Upper lobe of left lung (tissue), 6 donors: Measurements from ENCODE around the gene MAD1L1. TPM values are rescaled to one million over a fixed set of nuclear protein-coding genes. Genes with fewer than 3 reads are reported as not detected.
A peak's percentile ranks its signal among the peaks of the same experiment; 100 is the strongest.

Experiments
- ATAC-seq, 2 donors: fragments of 200-7000 bp; cut with Tn5 transposase; one replicate each; pipeline ENCODE4 v1.9.1; 2022; ENCODE audit warnings: mild to moderate bottlenecking in 2 of 2, moderate library complexity in 2 of 2; ENCODE audit not compliant: low FRiP score in 2 of 2
- DNase-seq, 2 donors: peaks; one replicate each; pipeline ENCODE4 v3.0.0-alpha.2; 2019 to 2020
- H3K27ac ChIP-seq, 4 donors: fragments of 200-600 bp; sonication (generic); one replicate each; pipeline ENCODE4 v1.5.1; 2016 to 2019
- H3K27me3 ChIP-seq, 4 donors: fragments of 200-600 bp; sonication (generic); one replicate each; pipeline ENCODE4 v1.5.1; 2017 to 2019
- H3K36me3 ChIP-seq, 4 donors: fragments of 200-600 bp; sonication (generic); one replicate each; pipeline ENCODE4 v1.5.1; 2016 to 2019
- H3K4me1 ChIP-seq, 4 donors: fragments of 200-600 bp; sonication (generic); one replicate each; pipeline ENCODE4 v1.5.1; 2018 to 2019
- H3K4me3 ChIP-seq, 4 donors: fragments of 200-600 bp; sonication (generic); one replicate each; pipeline ENCODE4 v1.5.1; 2017 to 2019; ENCODE audit warnings: mild to moderate bottlenecking in 2 of 4, moderate library complexity in 1 of 4
- H3K9me3 ChIP-seq, 4 donors: fragments of 200-600 bp; sonication (generic); one replicate each; pipeline ENCODE4 v1.5.1; 2018 to 2019
- EP300 ChIP-seq, 4 donors: sonication (generic); formaldehyde crosslinking; IDR thresholded peaks; one replicate each; pipeline ENCODE4 v1.5.1; 2017; ENCODE audit warnings: antibody characterized with exemption in 4 of 4, control low read depth in 2 of 4
- POLR2A ChIP-seq, 4 donors: fragments of 450-650 bp; IDR thresholded peaks; one replicate each; pipeline ENCODE4 v1.5.1; 2016 to 2017; ENCODE audit warnings: antibody characterized with exemption in 4 of 4, mild to moderate bottlenecking in 2 of 4
- POLR2AphosphoS5 ChIP-seq, 2 donors: sonication (generic); formaldehyde crosslinking; IDR thresholded peaks; one replicate each; pipeline ENCODE4 v1.5.1; 2017; ENCODE audit warnings: antibody characterized with exemption in 2 of 2
- WGBS, 2 donors: methylation state at CpG; one replicate each; pipeline ENCODE4 v1.1.5; 2017 to 2018; 5-methylcytosine and 5-hydroxymethylcytosine counted together
- total RNA-seq, 6 donors: library from RNA; depleted of rRNA in 4 of 6; stranded (reverse); fragments of >200 nt in 4 of 6; gene quantifications; one replicate each; pipeline versions ENCODE4 v1.1.0 to v1.2.1, GENCODE V29; 2016 to 2021
- TF ChIP-seq, protein P1 (sequence below), 6 experiments: fragments of 450-650 bp in 4 of 6; fragments of 200-600 bp in 2 of 6; sonication (generic) in 2 of 6; IDR thresholded peaks; one replicate each; pipeline ENCODE4 v1.5.1; 2016 to 2019; ENCODE audit warnings: antibody characterized with exemption in 6 of 6
- donor health status: DM: no; HTN: no; CAD: no; lungs with moderate emphysema.
- donor health status: DM: no; HTN: yes; CAD: no; lungs with severe emphysema.

The MAD1L1 gene
- total RNA-seq, 6 donors from 2014 or later: 40.6 to 364 (median 65.6) TPM

DNA sequence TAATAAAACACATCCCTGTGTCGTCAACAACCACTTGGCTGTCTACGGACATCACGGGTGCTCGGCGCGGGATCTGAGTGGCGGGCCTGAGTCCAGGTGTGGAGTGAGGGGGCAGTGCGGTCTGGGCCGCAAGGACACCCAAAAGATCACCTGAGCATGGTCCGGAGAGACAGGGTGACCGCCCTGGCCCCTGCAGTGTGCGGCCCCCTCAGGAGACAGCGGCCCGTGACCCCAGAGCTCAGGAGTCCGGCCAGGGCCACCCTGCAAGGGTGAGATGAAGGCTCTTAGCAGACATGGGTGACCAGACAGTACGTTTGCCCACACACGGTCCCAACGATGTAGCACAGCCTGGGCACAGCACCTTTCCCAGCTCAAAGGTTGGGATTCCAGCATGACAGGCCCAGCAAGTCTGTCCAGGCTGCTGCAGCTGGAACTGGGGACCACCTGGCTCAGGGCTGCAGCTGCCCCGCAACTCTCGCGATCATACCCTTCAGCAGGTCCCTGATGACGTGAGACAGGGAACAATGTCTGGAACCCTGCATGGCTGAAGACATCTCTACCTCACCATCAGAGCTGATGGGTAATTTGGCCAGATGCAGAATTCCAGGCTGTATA lies 324.9 kb downstream of the MAD1L1 start:
- WGBS, 2 donors: 94 to 96% methylated on average over 14 to 22 of the region's 22 CpGs
- Histone ChIP-seq H3K27ac (no peak overlapping the region), H3K27me3 (no peaks in the 10 kb centered on the region), H3K4me1 (no peaks in the 10 kb centered on the region), H3K36me3 (peaks cover 0 to 3% (median 0%) of the 10 kb centered on the region in 4 donors), H3K9me3 (no peaks in the 10 kb centered on the region), H3K4me3 (no peak overlapping the region)
- DNase-seq (peak in 1 of 2 donors; percentile 65), ATAC-seq (peak in 1 of 2 donors; percentile 28)
- TF ChIP-seq POLR2AphosphoS5 (IDR thresholded peaks at IDR 0.05): no peak
- TF ChIP-seq, protein P1, sequence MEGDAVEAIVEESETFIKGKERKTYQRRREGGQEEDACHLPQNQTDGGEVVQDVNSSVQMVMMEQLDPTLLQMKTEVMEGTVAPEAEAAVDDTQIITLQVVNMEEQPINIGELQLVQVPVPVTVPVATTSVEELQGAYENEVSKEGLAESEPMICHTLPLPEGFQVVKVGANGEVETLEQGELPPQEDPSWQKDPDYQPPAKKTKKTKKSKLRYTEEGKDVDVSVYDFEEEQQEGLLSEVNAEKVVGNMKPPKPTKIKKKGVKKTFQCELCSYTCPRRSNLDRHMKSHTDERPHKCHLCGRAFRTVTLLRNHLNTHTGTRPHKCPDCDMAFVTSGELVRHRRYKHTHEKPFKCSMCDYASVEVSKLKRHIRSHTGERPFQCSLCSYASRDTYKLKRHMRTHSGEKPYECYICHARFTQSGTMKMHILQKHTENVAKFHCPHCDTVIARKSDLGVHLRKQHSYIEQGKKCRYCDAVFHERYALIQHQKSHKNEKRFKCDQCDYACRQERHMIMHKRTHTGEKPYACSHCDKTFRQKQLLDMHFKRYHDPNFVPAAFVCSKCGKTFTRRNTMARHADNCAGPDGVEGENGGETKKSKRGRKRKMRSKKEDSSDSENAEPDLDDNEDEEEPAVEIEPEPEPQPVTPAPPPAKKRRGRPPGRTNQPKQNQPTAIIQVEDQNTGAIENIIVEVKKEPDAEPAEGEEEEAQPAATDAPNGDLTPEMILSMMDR (IDR thresholded peaks at IDR 0.05): no peak
- no peak for TF ChIP-seq POLR2A (IDR thresholded peaks at IDR 0.05)
- TF ChIP-seq EP300 (IDR thresholded peaks at IDR 0.05): no peak

GRCh38 chr7:1906988-1907745 lies 325.6 kb downstream of the MAD1L1 start:
- peak in 1 of 2 donors; percentile 21 for ATAC-seq
- no peak for TF ChIP-seq EP300 (IDR thresholded peaks at IDR 0.05)
- TF ChIP-seq, protein P1 (IDR thresholded peaks at IDR 0.05): no peak
- no peak for TF ChIP-seq POLR2AphosphoS5 (IDR thresholded peaks at IDR 0.05)
- no peak for TF ChIP-seq POLR2A (IDR thresholded peaks at IDR 0.05)
- Histone ChIP-seq H3K27ac (no peak overlapping the region), H3K36me3 (peaks cover 0 to 3% (median 0%) of the 10 kb centered on the region in 4 donors), H3K27me3 (no peaks in the 10 kb centered on the region), H3K4me1 (no peaks in the 10 kb centered on the region), H3K9me3 (no peaks in the 10 kb centered on the region), H3K4me3 (no peak overlapping the region)
- DNase-seq: peak in 1 of 2 donors; percentile 57
- WGBS, 2 donors: 93 to 94% methylated on average over 19 to 24 of the region's 25 CpGs

GRCh38 chr7:1906087-1906830 lies 326.5 kb downstream of the MAD1L1 start:
- 95 to 99% methylated on average over 7 to 25 of the region's 25 CpGs for WGBS, 2 donors
- no peak overlapping the region for H3K4me3 ChIP-seq
- TF ChIP-seq POLR2A (IDR thresholded peaks at IDR 0.05): no peak
- TF ChIP-seq EP300 (IDR thresholded peaks at IDR 0.05): no peak
- TF ChIP-seq POLR2AphosphoS5 (IDR thresholded peaks at IDR 0.05): no peak
- TF ChIP-seq, protein P1 (IDR thresholded peaks at IDR 0.05): no peak
- no peaks in the 10 kb centered on the region for H3K9me3 ChIP-seq
- ATAC-seq: peak in 1 of 2 donors; percentile 16
- no peaks in the 10 kb centered on the region for H3K27me3 ChIP-seq
- DNase-seq: peak in 1 of 2 donors; percentile 62
- no peak overlapping the region for H3K27ac ChIP-seq
- no peaks in the 10 kb centered on the region for H3K4me1 ChIP-seq
- peaks cover 0 to 3% (median 0%) of the 10 kb centered on the region in 4 donors for H3K36me3 ChIP-seq

DNA sequence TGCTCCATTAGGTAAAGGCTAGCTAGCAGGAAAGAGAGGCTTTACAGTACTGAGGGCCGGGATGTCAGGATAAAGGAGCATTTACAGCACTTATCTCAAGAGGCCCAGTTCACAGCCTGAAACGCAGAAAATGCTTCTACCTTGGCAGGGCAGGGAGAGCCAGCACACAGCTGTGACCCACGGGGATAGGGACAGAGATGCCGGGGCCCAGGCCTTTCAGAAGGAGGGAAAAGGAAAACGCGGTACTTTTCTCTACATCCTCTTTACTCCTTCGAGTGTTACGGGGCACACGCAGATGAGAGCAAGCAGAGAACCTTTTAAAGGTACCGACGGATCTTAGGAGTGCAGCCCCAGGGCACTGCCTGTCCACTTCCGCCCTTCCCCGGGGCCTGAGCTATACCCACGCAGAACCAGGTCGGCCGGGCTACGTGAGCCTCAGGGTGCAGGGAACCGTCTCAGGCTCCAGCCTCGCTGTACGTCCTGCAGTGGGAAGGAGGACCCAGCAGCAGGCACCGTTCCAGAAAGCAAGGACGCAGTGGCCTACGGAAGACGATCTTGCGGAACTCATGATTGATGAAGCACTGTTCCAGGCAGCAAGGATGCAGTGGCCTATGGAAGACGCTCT lies 330.4 kb downstream of the MAD1L1 start:
- H3K9me3 ChIP-seq: no peaks in the 10 kb centered on the region
- no peak for ATAC-seq
- H3K27ac ChIP-seq: no peak overlapping the region
- WGBS, 2 donors: 88 to 93% methylated on average over 26 of the region's 26 CpGs
- peaks cover 0 to 10% (median 4%) of the 10 kb centered on the region in 4 donors for H3K36me3 ChIP-seq
- no peaks in the 10 kb centered on the region for H3K4me1 ChIP-seq
- H3K27me3 ChIP-seq: no peaks in the 10 kb centered on the region
- peak in 1 of 2 donors; percentile 34 for DNase-seq
- H3K4me3 ChIP-seq: no peak overlapping the region
- TF ChIP-seq POLR2A (IDR thresholded peaks at IDR 0.05) (no peak), POLR2AphosphoS5 (IDR thresholded peaks at IDR 0.05) (no peak), EP300 (IDR thresholded peaks at IDR 0.05) (no peak)
- TF ChIP-seq, protein P1 (IDR thresholded peaks at IDR 0.05): no peak
